Subcutaneous adipose tissue (tissue), 4 donors: ENCODE measurements around the gene P2RY12. TPM values are rescaled to one million over a fixed set of nuclear protein-coding genes. Genes with fewer than 3 reads are reported as not detected.

Experiments used
- total RNA-seq, 4 donors: library from RNA; depleted of rRNA; stranded (reverse); fragments of >200 nt; gene quantifications; one replicate each; pipeline ENCODE4 v1.1.0, GENCODE V29; 2016

Gene P2RY12
- total RNA-seq, 4 donors from 2014 or later, result 2.8 to 17.8 (median 13.1) TPM

Other genes starting within 250 kb of the P2RY12 start
- 1 to 10 TPM in 3 of 4 donors, under 1 TPM in 1; 0.57 to 6.5 (median 3.3) TPM for gene GPR171, start 181.5 kb downstream of the P2RY12 start, total RNA-seq
- 10 to 100 TPM in 2 of 4 donors, 1 to 10 TPM in 2; 5.8 to 21.2 (median 9.3) TPM for gene P2RY14, start 106.2 kb downstream of the P2RY12 start, total RNA-seq
- not detected for gene GPR87, start 67.9 kb downstream of the P2RY12 start, total RNA-seq
- 1 to 10 TPM; 2.1 to 6.0 (median 3.4) TPM for gene P2RY13, start 55.2 kb downstream of the P2RY12 start, total RNA-seq
- 10 to 100 TPM in 3 of 4 donors, 1 to 10 TPM in 1; 9.4 to 17.3 (median 14.3) TPM for gene IGSF10, start 76.3 kb upstream of the P2RY12 start, total RNA-seq